HepG2 (cell line): ENCODE results near the gene NELFB. TPM values are rescaled to one million over a fixed set of nuclear protein-coding genes. Genes with fewer than 3 reads are reported as not detected.

Experiments
- DPF2 ChIP-seq: sonication (generic); formaldehyde crosslinking; IDR thresholded peaks from 2 replicates; pipeline ENCODE4 v1.4.0; 2020; ENCODE audit warnings: mild to moderate bottlenecking, low read depth, missing genetic modification reagents, borderline replicate concordance
- IRF2 ChIP-seq: IDR thresholded peaks from 2 replicates; pipeline ENCODE4 v1.6.1; 2018; ENCODE audit warnings: missing genetic modification reagents, missing compliant biosample characterization
- MBNL3 ChIP-seq: fragments of 250-450 bp; sonication (Bioruptor Pico); conservative IDR thresholded peaks from 2 replicates; pipeline ENCODE4 v1.8.0; 2022; ENCODE audit warnings: mild to moderate bottlenecking, inconsistent platforms
- MIER3 ChIP-seq: IDR thresholded peaks from 2 replicates; pipeline ENCODE4 v1.6.1; 2016; ENCODE audit warnings: missing compliant biosample characterization, borderline replicate concordance
- MNT ChIP-seq: fragments of 450-650 bp; IDR thresholded peaks from 2 replicates; pipeline ENCODE4 v1.6.1; 2016
- RERE ChIP-seq: IDR thresholded peaks from 2 replicates; pipeline ENCODE4 v1.6.1; 2016; ENCODE audit warnings: low read depth, missing genetic modification reagents, missing compliant biosample characterization
- SATB2 ChIP-seq: sonication (generic); formaldehyde crosslinking; IDR thresholded peaks from 2 replicates; pipeline ENCODE4 v1.5.0; 2020; ENCODE audit warnings: missing genetic modification reagents
- ZBTB38 ChIP-seq: sonication (generic); formaldehyde crosslinking; IDR thresholded peaks from 2 replicates; pipeline ENCODE4 v1.5.1; 2020; ENCODE audit warnings: mild to moderate bottlenecking, missing genetic modification reagents
- ZNF225 ChIP-seq: sonication (generic); formaldehyde crosslinking; IDR thresholded peaks from 2 replicates; pipeline ENCODE4 v1.4.0; 2020; ENCODE audit warnings: mild to moderate bottlenecking, missing genetic modification reagents
- ZNF282 ChIP-seq: fragments of 450-650 bp; IDR thresholded peaks from 2 replicates; pipeline ENCODE4 v1.6.1; 2018; ENCODE audit not compliant: partially characterized antibody
- ZNF432 ChIP-seq: sonication (generic); formaldehyde crosslinking; IDR thresholded peaks from 2 replicates; pipeline ENCODE4 v1.5.0; 2020; ENCODE audit warnings: missing genetic modification reagents, mild to moderate bottlenecking, borderline replicate concordance
- ZNF589 ChIP-seq: sonication (generic); formaldehyde crosslinking; conservative IDR thresholded peaks from 2 replicates; pipeline ENCODE4 v1.8.0; 2022; ENCODE audit warnings: mild to moderate bottlenecking, moderate library complexity, missing genetic modification reagents
- ZNF724P ChIP-seq: sonication (generic); formaldehyde crosslinking; IDR thresholded peaks from 2 replicates; pipeline ENCODE4 v1.8.0; 2022; ENCODE audit warnings: missing genetic modification reagents, borderline replicate concordance
- polyA plus RNA-seq, 8 experiments: library from polyadenylated mRNA; depleted of rRNA in 3 of 8; stranded (reverse) in 7 of 8; unstranded in 1 of 8; fragments of >200 nt; fragmentation: Illumina TruSeq in 4 of 8; extraction: Trizol in 4 of 8; gene quantifications; 2 replicates each; pipeline versions ENCODE4 v1.2.1 to v1.2.3, GENCODE V29; 2011 to 2016; ENCODE audit warnings: low read depth in 4 of 8, missing spikeins in 1 of 8, mixed read lengths in 1 of 8; ENCODE audit not compliant: insufficient read depth in 1 of 8
- total RNA-seq, 5 experiments: library from RNA; depleted of rRNA; stranded (reverse); fragments of >200 nt; fragmentation: Illumina TruSeq; extraction: Trizol; gene quantifications; 2 replicates each; pipeline ENCODE4 v1.2.3, GENCODE V29; 2016; ENCODE audit warnings: low read depth in 1 of 5
- TF ChIP-seq, protein P1 (sequence below): sonication (generic); formaldehyde crosslinking; IDR thresholded peaks from 2 replicates; pipeline ENCODE4 v1.4.0; 2020; ENCODE audit warnings: missing genetic modification reagents
- TF ChIP-seq, protein P2 (sequence below): sonication (generic); formaldehyde crosslinking; IDR thresholded peaks from 2 replicates; pipeline ENCODE4 v1.4.0; 2020; ENCODE audit warnings: missing genetic modification reagents
- TF ChIP-seq, protein P3 (sequence below): sonication (generic); formaldehyde crosslinking; IDR thresholded peaks from 2 replicates; pipeline ENCODE4 v1.8.0; 2023; ENCODE audit warnings: mild to moderate bottlenecking, missing genetic modification reagents

The NELFB gene
- total and polyA plus RNA-seq, 2 of the 13 experiments (the other 11 are each of a cell fraction or from before 2014, with no cell fraction given) = 26.5 to 45.8 TPM

DNA sequence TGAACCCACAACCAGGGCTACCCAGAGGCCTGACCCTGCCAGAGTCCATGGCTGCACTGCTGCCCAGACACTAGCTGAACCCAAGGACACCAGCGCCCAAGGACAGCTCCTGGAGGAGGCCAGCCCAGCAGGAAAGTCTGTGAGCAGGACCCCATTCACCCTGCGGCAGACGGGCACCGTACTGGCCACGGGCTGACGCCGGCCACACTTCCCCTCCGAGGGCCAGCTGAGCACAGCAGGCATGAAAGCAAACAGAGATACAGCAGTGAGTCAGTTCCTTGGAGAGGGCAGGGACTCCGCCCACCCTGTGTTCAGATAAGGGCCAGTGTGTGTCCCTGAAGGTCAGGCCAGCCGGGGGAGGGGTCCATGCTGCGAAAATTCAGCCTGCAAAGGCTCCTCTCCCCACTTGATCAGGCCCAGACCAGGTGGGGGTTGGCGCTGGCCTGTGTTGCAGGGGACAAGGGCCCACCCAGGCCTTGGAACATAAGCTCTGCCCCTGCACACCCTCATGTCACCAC is 36.3 kb upstream of the NELFB start (continued):
- TF ChIP-seq, protein P1, sequence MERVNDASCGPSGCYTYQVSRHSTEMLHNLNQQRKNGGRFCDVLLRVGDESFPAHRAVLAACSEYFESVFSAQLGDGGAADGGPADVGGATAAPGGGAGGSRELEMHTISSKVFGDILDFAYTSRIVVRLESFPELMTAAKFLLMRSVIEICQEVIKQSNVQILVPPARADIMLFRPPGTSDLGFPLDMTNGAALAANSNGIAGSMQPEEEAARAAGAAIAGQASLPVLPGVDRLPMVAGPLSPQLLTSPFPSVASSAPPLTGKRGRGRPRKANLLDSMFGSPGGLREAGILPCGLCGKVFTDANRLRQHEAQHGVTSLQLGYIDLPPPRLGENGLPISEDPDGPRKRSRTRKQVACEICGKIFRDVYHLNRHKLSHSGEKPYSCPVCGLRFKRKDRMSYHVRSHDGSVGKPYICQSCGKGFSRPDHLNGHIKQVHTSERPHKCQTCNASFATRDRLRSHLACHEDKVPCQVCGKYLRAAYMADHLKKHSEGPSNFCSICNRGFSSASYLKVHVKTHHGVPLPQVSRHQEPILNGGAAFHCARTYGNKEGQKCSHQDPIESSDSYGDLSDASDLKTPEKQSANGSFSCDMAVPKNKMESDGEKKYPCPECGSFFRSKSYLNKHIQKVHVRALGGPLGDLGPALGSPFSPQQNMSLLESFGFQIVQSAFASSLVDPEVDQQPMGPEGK = peak; percentile 84
- TF ChIP-seq, protein P2, sequence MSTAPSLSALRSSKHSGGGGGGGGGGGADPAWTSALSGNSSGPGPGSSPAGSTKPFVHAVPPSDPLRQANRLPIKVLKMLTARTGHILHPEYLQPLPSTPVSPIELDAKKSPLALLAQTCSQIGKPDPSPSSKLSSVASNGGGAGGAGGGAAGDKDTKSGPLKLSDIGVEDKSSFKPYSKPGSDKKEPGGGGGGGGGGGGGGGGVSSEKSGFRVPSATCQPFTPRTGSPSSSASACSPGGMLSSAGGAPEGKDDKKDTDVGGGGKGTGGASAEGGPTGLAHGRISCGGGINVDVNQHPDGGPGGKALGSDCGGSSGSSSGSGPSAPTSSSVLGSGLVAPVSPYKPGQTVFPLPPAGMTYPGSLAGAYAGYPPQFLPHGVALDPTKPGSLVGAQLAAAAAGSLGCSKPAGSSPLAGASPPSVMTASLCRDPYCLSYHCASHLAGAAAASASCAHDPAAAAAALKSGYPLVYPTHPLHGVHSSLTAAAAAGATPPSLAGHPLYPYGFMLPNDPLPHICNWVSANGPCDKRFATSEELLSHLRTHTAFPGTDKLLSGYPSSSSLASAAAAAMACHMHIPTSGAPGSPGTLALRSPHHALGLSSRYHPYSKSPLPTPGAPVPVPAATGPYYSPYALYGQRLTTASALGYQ (CRISPR knock-in tag) = no peak
- TF ChIP-seq MBNL3 (CRISPR knock-in tag) (no peak), MIER3 (no peak), ZNF589 (CRISPR knock-in tag) (no peak; the same call in 1 of the 2 replicates), ZNF724P (0 out of 2 replicates have a peak, but pooled peaks have one; percentile 27), ZNF225 (CRISPR knock-in tag) (no peak), RERE (no peak), DPF2 (no peak), ZNF282 (no peak), SATB2 (CRISPR knock-in tag) (no peak), ZNF432 (CRISPR knock-in tag) (no peak), MNT (no peak), IRF2 (CRISPR knock-in tag) (peak; percentile 76; the same call in 1 of the 2 replicates), ZBTB38 (CRISPR knock-in tag) (no peak)
- TF ChIP-seq, protein P3, sequence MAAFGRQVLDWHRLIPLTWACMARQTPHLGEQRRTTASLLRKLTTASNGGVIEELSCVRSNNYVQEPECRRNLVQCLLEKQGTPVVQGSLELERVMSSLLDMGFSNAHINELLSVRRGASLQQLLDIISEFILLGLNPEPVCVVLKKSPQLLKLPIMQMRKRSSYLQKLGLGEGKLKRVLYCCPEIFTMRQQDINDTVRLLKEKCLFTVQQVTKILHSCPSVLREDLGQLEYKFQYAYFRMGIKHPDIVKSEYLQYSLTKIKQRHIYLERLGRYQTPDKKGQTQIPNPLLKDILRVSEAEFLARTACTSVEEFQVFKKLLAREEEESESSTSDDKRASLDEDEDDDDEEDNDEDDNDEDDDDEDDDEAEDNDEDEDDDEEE (CRISPR knock-in tag) = no peak
